ENCODE results near the gene NAA25.
"Not testable (repeated sequence)": the region's sequence is repeated elsewhere in the genome, so short reads cannot be mapped to it uniquely, and the experiment has no call there.

The NAA25 gene

DNA sequence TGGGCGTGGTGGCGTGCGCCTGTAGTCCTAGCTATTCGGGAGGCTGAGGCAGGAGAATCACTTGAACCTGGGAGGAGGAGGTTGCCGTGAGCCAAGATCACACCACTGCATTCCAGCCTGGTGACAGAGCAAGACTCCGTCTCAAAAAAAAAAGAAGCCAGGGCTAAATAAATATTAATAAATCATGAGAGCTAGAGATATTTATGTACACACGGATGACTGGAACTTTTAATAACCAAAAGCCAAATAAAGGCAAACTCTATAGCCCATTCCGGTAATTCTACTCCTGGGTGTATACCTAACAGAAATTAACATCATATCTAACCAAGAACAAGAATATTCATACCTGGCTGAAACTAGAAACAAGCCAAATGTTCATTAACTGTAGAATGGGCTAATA lies 9.1 kb upstream of the NAA25 start:
- FAIRE-seq, result no peak
- no peak for DNase-seq (ENCODE audit: insufficient read length, low spot score)

DNA sequence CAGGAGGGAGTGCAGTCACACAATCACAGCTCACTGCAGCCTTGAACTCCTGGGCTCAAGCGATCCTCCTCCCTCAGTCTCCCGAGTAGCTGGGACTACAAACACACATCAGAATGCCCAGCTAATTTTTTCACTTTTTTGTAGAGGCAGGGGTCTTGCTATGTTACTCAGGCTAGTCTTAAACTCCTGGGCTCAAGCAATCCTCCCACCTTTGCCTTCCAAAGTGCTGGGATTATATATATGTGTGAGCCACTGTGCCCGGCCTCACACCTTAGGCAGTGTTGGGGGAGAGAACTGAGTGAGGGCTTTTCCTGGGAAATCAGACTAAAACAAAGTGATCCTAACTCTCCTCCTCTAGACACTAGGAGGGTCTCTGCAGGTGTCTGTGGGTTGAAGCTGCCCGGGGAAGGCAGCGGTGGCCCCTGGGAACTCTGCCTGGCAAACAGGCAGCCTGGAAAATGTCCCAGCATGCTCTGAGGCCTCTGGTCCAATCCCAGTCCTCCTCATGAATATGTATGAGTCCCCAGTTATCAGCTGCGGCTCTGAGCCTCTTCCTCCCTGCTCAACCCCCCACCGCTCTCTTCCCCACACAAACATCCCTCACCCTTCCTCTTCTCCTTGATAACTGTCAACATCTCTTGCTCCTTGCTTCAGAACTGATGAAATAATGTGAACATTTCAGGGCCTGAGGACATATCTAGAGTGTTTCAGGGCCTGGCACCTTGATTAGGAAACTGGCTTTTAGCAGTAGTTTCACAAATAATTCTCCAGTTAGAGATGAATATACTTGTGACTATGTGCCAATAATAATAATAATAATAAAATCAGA lies 7.9 kb upstream of the NAA25 start:
- DNase-seq (ENCODE audit: insufficient read length, low spot score) (peak; percentile 65), FAIRE-seq (no peak)

DNA sequence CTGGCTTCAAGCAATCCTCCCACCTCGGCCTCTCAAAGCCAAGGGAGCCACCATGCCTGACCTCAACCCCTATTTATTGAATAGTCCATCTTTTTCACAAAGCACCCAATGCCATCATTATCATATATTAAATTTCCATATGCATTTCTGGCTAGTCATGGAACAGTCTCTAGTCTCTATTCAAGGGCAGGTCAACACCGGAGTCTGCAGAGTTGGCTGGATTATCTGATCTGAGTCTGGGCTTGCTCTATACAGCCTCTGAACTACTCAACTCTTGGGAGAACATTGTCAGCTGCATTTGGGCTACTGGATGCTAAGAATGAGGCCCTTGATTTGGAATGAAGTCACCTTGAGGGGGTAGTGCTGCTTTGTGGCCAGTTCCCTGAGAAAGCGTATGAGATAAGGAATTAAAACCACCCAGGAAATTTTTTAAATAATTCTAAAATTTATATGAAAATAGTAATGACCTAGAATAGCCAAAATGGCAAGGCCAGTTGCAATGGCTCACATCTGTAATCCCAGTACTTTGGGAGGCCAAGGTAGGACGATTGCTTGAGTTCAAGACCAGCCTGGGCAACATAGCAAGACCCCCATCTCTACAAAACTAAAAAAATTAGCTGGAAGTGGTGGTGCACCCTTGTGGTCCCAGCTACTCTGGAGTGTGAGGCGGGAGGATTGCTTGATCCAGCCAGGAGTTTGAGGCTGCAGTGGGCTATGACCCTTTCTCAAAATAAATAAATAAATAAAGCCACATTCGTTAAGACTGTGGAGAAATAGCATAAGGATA lies 6.9 kb upstream of the NAA25 start:
- no peak for DNase-seq (ENCODE audit: insufficient read length, low spot score)
- FAIRE-seq, result no peak

DNA sequence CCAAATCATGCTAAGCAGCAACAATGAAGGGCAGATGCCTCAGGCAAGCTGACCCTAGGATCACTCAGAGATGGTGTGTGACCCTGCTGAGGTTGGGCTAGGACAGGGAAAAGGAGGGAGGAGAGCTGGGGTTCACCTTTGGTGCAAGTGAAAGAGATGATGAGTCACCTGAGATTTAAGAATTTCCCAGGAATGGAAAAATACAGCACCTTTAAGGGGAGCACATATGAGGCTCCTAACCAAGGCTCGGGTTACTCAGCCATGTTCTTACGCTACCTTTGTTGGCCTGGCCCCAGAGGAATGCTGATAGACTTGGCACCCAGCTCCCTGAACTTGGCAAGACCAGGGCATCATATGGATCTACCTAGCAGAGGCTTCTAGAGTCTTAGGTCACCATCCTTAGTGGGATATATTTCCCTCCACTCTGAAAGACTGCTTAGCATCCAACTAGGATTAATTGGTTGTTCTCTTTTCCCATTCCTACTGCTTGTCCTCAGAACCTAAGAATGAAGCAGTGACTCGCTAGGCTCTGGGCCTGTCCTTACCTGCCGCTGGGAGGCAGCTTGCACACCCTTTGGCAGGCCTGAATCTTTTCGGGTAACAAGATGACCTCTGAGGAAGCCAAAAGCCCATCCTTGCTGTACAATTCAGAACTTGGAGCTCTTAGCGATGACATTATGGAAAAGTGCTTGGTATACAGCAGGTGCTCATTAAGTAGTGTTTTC lies 4.0 kb upstream of the NAA25 start:
- FAIRE-seq (no peak), DNase-seq (ENCODE audit: insufficient read length, low spot score) (no peak)

DNA sequence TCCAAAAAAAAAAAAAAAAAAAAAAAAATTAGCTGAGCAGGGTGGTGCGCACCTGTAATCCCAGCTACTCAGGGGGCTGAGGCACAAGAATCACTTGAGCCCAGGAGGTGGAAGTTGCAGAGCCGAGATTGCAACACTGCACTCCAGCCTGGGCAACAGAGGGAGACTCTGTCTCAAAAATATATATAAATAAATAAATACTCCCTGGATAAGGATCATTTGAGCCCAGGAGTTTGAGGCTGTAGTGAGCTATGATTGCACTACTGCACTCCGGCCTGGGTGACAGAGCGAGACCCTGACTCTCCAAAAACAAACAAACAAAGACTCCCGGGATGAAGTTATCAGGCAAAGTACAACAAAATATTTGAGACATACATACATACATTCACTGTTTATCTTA lies 3.3 kb upstream of the NAA25 start:
- DNase-seq (ENCODE audit: insufficient read length, low spot score) (no peak), FAIRE-seq (no peak)

DNA sequence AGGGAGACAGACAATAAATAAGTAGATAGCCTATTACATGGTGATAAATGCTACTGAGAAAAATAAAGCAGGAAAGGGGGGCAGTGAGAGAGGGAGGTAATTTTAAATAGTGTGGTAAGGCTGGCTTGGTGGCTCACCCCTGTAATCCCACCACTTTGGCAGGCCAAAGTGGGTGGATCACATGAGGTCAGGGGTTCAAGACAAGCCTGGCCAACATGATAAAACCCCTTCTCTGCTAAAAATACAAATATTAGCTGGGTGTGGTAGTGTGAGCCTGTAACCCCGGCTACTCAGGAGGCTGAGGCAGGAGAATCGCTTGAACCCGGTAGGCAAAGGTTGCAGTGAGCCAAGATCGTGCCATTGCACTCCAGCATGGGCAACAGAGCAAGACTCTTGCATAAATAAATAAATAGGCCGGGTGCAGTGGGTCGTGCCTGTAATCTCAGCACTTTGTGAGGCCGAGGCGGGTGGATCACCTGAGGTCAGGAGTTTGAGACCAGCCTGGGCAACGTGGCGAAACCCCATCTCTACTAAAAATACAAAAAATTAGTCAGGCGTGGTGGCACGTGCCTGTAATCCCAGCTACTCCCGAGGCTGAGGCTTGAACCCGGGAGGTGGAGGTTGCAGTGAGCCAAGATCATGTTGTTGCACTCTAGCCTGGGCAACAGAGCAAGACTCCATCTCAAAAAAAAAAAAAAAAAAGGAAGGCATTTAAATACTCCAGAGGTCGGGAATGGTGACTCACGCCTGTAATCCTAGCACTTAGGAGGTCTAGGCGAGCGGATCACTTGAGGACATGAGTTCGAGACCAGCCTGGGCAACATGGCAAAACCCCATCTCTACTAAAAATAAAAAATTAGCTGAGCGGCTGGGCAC lies 2.4 kb upstream of the NAA25 start:
- FAIRE-seq; DNase-seq (ENCODE audit: insufficient read length, low spot score): not testable (repeated sequence)

DNA sequence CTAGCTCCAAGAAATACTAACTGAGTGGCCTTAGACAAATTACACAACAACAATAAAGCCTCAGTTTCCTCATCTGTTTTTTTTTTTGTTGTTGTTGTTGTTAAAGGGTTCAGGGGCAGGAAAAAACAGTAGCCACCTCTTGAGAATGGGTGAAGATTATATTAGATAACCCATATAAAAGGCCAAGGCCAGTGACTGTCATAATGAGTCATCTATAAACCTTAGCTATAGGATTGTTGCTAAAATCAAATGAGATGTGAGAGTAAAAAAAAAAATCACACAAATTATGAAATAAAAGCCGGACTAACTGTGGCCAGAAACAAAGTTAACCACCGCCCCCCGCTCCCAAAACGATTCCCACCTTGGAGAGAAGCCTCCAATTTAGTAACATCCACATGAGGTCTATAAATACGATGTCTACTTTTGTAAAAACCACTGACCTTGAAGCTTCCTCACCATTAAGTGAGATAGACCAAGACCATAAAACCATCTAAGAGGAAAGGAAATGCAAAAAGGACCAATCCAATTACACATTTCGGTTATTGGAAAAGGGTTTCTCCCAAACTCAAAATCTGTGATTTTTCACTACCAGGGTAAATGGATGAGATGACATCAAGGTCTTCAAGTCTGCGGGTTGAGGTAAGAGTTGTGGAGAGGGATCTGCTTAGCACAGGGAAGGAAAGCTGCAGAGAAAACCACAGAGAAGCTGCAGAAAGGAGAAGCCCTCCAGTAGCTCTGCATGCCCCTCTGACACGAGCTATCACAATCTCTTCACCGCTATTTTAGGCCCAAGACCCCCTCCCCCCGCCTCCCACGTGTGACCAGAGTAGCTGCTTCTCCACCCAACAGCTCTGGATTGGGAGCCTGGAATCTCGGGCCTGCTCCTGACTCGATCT lies 1.0 kb downstream of the NAA25 start:
- DNase-seq (ENCODE audit: insufficient read length, low spot score) (no peak), FAIRE-seq (no peak)

DNA sequence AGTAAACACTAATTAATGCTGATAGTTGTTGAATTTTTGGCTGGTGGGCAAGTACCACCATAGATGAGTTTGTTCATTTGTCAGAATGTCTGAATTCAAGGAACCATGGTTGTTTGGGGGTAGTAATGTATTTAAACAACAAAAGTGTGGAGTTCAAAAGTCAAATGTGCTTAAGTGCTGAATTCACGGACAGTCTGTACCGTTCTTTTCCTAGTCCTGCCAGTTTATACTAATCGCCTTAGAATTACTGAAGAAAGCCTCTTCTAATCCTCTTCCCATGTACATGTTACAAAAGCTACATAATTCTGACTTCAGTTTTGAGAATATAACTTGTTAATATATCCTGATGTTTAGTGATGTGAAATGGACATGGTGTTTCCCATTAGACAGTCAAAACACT lies 2.7 kb downstream of the NAA25 start:
- FAIRE-seq, result no peak

DNA sequence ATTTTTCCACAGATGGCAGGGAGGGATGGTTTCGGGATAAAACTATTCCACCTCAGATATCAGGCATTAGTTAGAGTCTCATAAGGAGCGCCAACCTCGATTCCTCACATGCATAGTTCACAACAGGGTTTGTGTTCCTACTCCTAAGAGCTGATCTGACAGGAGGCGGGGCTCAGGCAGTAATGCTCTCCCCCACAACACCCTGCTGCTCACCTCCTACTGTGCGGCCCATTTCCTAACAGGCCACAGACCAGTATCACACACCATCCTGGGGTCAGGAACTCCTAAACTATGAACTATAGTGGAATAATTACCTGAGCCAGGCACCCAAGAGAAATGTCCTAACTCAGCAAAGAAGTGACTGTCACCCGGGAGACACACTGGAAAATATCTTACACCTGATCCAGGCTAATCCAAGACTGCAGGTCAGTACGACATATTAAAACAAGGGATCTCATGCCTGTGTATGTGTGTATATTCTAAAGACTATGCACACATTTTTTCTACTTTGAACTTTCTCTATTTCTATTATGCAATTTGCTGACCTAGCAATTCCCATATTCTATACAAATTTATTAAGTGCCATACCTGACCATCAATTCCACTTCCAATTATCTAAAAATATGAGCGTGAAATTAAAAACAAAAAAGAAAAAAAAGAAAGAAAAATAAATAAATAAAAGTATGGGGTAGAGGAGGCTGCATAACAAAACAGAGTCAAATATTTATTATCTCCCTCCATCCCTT lies 4.7 kb downstream of the NAA25 start:
- no peak for DNase-seq (ENCODE audit: insufficient read length, low spot score)
- no peak for FAIRE-seq

More for the DNA sequence above, 2.7 kb downstream of the NAA25 start:
- no peak for DNase-seq (ENCODE audit: insufficient read length, low spot score)

DNA sequence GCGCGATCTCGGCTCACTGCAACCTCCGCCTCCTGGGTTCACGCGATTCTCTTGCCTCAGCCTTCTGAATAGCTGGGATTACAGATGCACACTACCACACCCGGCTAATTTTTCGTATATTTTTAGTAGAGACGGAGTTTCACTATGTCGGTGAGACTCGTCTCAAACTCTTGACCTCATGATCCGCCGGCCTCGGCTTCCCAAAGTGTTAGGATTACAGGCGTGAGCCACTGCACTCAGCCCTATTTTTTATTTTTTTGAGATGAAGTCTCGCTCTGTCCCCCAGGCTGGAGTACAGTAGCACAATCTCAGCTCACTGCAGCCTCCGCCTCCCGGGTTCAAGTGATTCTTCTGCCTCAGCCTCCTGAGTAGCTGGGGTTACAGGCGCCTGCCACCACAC lies 5.8 kb downstream of the NAA25 start:
- DNase-seq (ENCODE audit: insufficient read length, low spot score); FAIRE-seq: not testable (repeated sequence)

DNA sequence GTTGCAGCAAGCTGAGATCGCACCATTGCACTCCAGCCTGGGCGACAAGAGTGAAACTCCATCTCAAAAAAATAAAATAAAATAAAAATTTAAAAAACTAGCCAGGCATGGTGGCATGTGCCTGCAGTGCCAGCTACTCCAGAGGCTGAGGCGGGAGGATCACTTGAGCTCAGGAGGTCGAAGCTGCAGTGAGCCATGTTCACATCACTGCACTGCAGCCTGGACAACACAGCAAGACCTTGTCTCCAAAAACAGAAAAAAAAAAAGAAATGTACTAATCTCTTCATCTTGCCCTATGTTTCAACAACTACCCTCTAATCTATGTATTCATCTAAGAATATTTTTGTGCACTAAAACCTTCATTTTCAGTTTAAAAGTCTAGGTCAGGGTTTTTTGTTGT lies 6.5 kb downstream of the NAA25 start:
- FAIRE-seq (no peak), DNase-seq (ENCODE audit: insufficient read length, low spot score) (no peak)

DNA sequence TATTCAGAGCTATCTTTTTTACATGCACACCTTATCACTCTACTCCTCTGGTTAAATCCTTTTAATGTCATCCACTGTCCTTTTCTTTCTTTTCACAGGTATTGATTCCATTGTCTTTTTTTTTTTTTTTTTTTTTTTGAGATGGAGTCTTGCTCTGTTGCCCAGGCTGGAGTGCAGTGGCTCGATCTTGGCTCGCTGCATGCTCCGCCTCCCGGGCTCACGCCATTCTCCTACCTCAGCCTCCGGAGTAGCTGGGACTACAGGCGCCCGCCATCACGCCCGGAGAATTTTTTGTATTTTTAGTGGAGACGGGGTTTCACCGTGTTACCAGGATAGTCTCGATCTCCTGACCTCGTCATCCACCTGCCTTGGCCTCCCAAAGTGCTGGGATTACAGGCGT lies 8.1 kb downstream of the NAA25 start:
- not testable (repeated sequence) for FAIRE-seq; DNase-seq (ENCODE audit: insufficient read length, low spot score)

DNA sequence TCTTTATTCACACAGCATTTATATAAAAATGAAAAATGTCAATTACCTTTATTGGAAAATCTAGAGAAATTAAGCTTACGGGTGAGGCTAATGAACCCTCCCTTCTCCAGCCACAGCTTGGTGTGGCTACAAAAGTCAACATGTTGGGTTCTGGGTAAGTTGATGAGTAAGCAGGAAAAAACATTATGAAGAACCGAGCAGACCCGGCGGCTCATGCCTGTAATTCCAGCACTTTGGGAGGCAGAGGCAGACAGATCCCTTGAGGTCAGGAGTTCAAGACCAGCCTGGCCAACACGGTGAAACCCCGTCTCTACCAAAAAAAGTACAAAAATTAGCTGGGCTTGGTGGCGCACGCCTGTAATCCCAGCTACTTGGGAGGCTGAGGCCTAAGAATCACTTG lies 10.9 kb downstream of the NAA25 start:
- no peak for DNase-seq (ENCODE audit: insufficient read length, low spot score)
- no peak for FAIRE-seq

DNA sequence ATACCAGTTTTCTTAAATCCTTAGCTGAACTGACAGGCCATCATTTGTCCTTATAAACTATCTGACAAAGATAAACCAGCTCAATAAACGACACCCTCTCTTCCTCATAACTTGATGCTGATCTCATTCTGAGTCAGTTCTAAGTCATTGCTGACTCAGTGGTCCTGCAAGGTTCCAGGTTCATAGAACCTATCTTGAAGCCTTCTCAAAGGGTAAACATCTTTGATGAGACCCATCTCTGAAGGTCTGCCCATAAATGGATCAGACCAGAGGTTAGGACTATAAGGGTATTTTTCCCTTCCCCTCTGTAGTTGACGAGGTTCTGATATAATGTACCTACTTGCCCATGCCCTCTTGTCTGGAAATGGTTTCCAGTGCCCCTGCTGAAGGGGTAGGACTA lies 11.9 kb downstream of the NAA25 start:
- no peak for FAIRE-seq

DNA sequence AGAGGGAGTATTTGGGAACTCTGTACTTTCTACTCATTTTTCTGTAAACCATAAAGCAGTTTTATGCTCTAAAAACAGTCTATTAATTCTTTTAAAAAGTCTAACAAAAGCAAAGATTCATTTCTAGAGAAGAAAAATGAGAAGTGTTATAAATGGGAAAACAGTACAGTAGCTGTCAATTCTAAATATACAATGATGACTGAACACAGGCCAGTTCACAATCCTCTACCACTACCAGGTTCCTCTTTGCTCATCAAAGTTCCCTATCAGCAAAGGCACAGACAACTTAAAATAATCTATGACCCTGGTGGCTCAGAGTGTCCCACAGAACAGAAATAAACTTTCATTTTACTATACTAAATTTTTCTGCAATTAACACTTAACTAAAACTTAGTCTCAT lies 12.5 kb downstream of the NAA25 start:
- FAIRE-seq (no peak), DNase-seq (ENCODE audit: insufficient read length, low spot score) (no peak)

More for the DNA sequence above, 11.9 kb downstream of the NAA25 start:
- DNase-seq (ENCODE audit: insufficient read length, low spot score), result no peak

DNA sequence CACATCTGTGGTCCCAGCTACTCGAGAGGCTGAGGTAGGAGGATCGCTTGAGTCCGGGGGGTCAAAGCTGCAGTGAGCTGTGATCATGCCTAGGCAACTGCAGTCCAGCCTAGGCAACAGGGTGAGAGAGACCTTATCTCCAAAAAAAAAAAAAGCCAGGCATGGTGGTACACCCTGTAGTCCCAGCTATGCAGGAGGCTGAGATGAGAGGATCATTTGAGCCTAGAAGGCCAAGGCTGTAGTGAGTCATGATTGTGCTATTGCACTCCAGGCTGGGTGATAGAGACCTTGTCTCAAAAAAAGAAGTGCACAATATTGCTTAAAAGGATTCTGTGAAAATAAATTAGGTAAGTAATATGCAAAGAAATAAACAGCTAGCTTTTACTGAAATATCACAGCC lies 17.0 kb downstream of the NAA25 start:
- DNase-seq (ENCODE audit: insufficient read length, low spot score), result no peak

DNA sequence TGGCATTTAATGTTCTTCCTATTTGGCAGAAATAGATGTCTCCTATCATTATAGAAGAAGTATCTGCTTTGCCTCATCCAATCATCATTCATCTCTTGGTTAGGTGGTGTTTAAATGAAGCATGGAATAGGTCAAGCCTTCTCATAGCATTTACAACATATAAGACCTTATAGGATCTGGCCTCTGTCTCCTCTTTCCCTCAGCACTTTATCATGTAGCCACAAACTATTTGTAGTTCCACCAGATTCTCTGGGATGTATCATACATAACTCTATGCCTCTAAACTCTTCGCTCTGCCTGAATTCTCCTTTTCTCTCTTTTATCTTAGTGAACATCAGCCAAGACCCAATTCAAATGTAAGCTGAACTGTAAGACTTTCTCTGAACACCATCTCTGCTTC lies 20.7 kb downstream of the NAA25 start:
- DNase-seq (ENCODE audit: insufficient read length, low spot score), result no peak
- FAIRE-seq, result no peak

More for the DNA sequence above, 17.0 kb downstream of the NAA25 start:
- no peak for FAIRE-seq

DNA sequence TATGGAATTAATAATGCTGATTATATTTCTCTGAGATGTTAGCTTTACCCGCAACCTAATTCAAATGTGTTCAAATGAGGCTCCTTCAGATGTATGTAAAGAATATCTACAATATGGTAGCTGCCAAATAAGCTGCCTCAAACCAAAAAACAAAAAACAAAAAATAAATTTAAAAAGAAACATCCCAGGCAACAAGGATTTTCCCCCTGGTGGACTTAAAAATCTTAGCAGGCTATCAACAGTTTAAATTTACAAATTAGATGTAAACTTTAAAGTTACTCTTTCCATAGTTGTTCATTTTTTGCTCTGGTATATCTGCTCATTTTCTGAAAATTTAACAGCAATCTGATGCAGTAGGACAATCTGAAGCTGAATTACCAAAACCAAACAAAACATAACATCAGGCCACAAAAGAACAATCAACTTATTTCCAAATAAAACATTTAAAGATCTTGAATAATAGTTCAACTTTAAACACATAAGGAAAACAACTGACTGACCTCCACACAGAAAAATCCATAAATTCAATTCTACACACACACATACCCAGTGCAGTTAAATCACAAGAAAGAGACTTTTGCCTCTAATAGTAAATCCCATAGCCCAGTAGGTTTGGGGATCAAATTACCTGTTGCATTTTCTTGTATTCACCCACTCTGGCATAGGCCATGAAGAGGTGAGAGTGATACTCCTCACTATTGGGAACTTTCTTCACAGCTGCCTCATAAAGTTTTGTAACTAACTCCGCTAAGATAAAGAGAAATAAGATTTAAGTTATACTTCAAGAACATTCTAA lies 21.3 kb downstream of the NAA25 start:
- FAIRE-seq (no peak), DNase-seq (ENCODE audit: insufficient read length, low spot score) (no peak)
